Body of pancreas (tissue), 4 donors: ENCODE measurements around the gene ACER2. TPM values are rescaled to one million over a fixed set of nuclear protein-coding genes. Genes with fewer than 3 reads are reported as not detected.

ENCODE experiments used
- ATAC-seq: fragments of 150-250 bp; one replicate; pipeline ENCODE4 v1.9.1; 2016
- DNase-seq, 4 donors: peaks; one replicate each; pipeline ENCODE4 v3.0.0-alpha.2; 2019
- H3K27ac ChIP-seq, 4 donors: fragments of 200-600 bp; sonication (generic); 1 replicate in 3 of 4; 2 replicates in 1 of 4; pipeline versions ENCODE4 v1.5.1 to v1.6.1; 2016 to 2019; ENCODE audit warnings: mild to moderate bottlenecking in 1 of 4, mixed read lengths in 1 of 4, moderate library complexity in 1 of 4
- H3K27me3 ChIP-seq, 2 donors: fragments of 200-600 bp; sonication (generic); one replicate each; pipeline ENCODE4 v1.6.0; 2016; ENCODE audit warnings: mild to moderate bottlenecking in 1 of 2
- H3K36me3 ChIP-seq, 2 donors: fragments of 200-600 bp; sonication (generic); replicated peaks in 1 of 2; 2 replicates each; pipeline ENCODE4 v1.5.1; 2016; ENCODE audit warnings: low read depth in 2 of 2; ENCODE audit not compliant: insufficient read depth in 1 of 2
- H3K4me1 ChIP-seq: fragments of 200-600 bp; sonication (generic); one replicate; pipeline ENCODE4 v1.6.0; 2016
- H3K4me3 ChIP-seq, 2 donors: fragments of 200-600 bp; sonication (generic); 1 replicate in 1 of 2; 2 replicates in 1 of 2; pipeline ENCODE4 v1.5.1; 2016 to 2019
- H3K9me3 ChIP-seq, 3 donors: fragments of 200-600 bp; sonication (generic); 1 replicate in 2 of 3; 2 replicates in 1 of 3; pipeline ENCODE4 v1.5.1; 2016
- POLR2A ChIP-seq, 3 donors: fragments of 450-650 bp; IDR thresholded peaks; one replicate each; pipeline ENCODE4 v1.6.1; 2016; ENCODE audit warnings: antibody characterized with exemption in 3 of 3, mild to moderate bottlenecking in 2 of 3
- WGBS, 2 donors: methylation state at CpG; one replicate each; pipeline ENCODE4 v1.1.5; 2017; 5-methylcytosine and 5-hydroxymethylcytosine counted together
- intact Hi-C: fragments of 100-400 bp; cut with DNase I; formaldehyde crosslinking; loops from one replicate; pipeline ENCODE4 v1.15.1; 2023
- total RNA-seq, 2 donors: library from RNA; depleted of rRNA; stranded (reverse); fragments of >200 nt; gene quantifications; one replicate each; pipeline ENCODE4 v1.1.0, GENCODE V29; 2016
- TF ChIP-seq, protein P1 (sequence below), 7 experiments: fragments of 450-650 bp in 4 of 7; fragments of 200-600 bp in 3 of 7; sonication (generic) in 3 of 7; IDR thresholded peaks; one replicate each; pipeline ENCODE4 v1.5.1; 2016 to 2019; ENCODE audit warnings: antibody characterized with exemption in 7 of 7

The ACER2 gene
- total RNA-seq, 2 donors from 2014 or later, result 5.3 to 8.0 TPM

GRCh38 chr9:19465586-19466279 lies 56.9 kb downstream of the ACER2 start:
- Histone ChIP-seq H3K27ac (no peak overlapping the region), H3K9me3 (no peaks in the 10 kb centered on the region), H3K36me3 (no peaks in the 10 kb centered on the region), H3K27me3 (no peaks in the 10 kb centered on the region), H3K4me3 (no peak overlapping the region), H3K4me1 (peaks cover 4% of the 10 kb centered on the region)
- 88 to 95% methylated on average over 13 of the region's 13 CpGs for WGBS, 2 donors
- intact Hi-C loops, result no loop called here
- DNase-seq (no peak), ATAC-seq (no peak)
- no peak for TF ChIP-seq POLR2A (IDR thresholded peaks at IDR 0.05)
- TF ChIP-seq, protein P1, sequence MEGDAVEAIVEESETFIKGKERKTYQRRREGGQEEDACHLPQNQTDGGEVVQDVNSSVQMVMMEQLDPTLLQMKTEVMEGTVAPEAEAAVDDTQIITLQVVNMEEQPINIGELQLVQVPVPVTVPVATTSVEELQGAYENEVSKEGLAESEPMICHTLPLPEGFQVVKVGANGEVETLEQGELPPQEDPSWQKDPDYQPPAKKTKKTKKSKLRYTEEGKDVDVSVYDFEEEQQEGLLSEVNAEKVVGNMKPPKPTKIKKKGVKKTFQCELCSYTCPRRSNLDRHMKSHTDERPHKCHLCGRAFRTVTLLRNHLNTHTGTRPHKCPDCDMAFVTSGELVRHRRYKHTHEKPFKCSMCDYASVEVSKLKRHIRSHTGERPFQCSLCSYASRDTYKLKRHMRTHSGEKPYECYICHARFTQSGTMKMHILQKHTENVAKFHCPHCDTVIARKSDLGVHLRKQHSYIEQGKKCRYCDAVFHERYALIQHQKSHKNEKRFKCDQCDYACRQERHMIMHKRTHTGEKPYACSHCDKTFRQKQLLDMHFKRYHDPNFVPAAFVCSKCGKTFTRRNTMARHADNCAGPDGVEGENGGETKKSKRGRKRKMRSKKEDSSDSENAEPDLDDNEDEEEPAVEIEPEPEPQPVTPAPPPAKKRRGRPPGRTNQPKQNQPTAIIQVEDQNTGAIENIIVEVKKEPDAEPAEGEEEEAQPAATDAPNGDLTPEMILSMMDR (IDR thresholded peaks at IDR 0.05), result no peak

GRCh38 chr9:19466280-19466639 lies 57.5 kb downstream of the ACER2 start:
- no peak overlapping the region for H3K4me3 ChIP-seq
- DNase-seq (no peak), ATAC-seq (no peak)
- WGBS, 2 donors, result 68 to 72% methylated on average over 2 of the region's 2 CpGs
- H3K4me1 ChIP-seq, result peaks cover 4% of the 10 kb centered on the region
- H3K27ac ChIP-seq, result no peak overlapping the region
- no peaks in the 10 kb centered on the region for H3K27me3 ChIP-seq
- intact Hi-C loops, result no loop called here
- no peaks in the 10 kb centered on the region for H3K36me3 ChIP-seq
- TF ChIP-seq POLR2A (IDR thresholded peaks at IDR 0.05), result no peak
- TF ChIP-seq, protein P1 (IDR thresholded peaks at IDR 0.05), result no peak
- H3K9me3 ChIP-seq, result no peaks in the 10 kb centered on the region

DNA sequence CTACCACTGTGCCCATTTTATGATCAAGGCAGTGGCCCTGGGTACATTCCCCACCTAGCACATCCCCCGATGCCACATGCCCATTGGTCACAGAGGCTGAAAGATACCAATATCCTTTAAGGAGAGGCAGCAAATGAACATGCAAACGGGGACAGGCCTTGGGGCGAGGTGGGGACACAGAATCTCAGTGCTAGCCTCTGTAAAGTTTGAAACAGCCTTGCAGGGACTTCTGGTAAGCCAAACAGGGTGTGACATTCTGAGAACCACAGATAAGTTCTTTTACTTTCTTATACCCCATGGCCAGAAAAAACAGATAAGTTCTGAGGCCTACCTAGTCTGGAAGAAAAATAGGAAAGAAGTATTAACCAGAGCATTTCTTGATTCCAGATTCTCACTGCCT lies 60.5 kb downstream of the ACER2 start:
- no peak overlapping the region for H3K27ac ChIP-seq
- intact Hi-C loops, result no loop called here
- H3K27me3 ChIP-seq, result no peaks in the 10 kb centered on the region
- H3K36me3 ChIP-seq, result no peaks in the 10 kb centered on the region
- peaks cover 10% of the 10 kb centered on the region for H3K4me1 ChIP-seq
- H3K4me3 ChIP-seq, result no peak overlapping the region
- 73 to 78% methylated on average over 3 of the region's 3 CpGs for WGBS, 2 donors
- H3K9me3 ChIP-seq, result no peaks in the 10 kb centered on the region
- DNase-seq (no peak), ATAC-seq (no peak)
- TF ChIP-seq POLR2A (IDR thresholded peaks at IDR 0.05), result no peak
- TF ChIP-seq, protein P1 (IDR thresholded peaks at IDR 0.05), result no peak

- no peaks in the 10 kb centered on the region for H3K9me3 ChIP-seq
- intact Hi-C loops, result no loop called here
- peaks cover 7% of the 10 kb centered on the region for H3K4me1 ChIP-seq
- TF ChIP-seq, protein P1 (IDR thresholded peaks at IDR 0.05), result no peak
- no peak for TF ChIP-seq POLR2A (IDR thresholded peaks at IDR 0.05)
- H3K36me3 ChIP-seq, result no peaks in the 10 kb centered on the region
- 56 to 59% methylated on average over 5 of the region's 5 CpGs for WGBS, 2 donors
- DNase-seq, result no peak
- ATAC-seq, result no peak
- no peak overlapping the region for H3K4me3 ChIP-seq
- no peak overlapping the region for H3K27ac ChIP-seq
- no peaks in the 10 kb centered on the region for H3K27me3 ChIP-seq
Measured at GRCh38 chr9:19470567-19470966, 61.8 kb downstream of the ACER2 start.
